GM18867 (cell line): Measurements from ENCODE around the gene HOXA2.

Source experiments
- ATAC-seq: cut with Tn5 transposase; IDR thresholded peaks from one replicate; pipeline ENCODE4 v1.9.1; 2021; ENCODE audit warnings: mild to moderate bottlenecking, moderate library complexity; ENCODE audit not compliant: unreplicated experiment

The HOXA2 gene

GRCh38 chr7:27100694-27101170 lies 1.8 kb downstream of the HOXA2 start:
- ATAC-seq = no peak

GRCh38 chr7:27099453-27100370 lies 2.8 kb downstream of the HOXA2 start:
- no peak for ATAC-seq

- no peak for ATAC-seq
Measured at GRCh38 chr7:27098578-27099451, 3.7 kb downstream of the HOXA2 start.

- ATAC-seq = no peak
Measured at GRCh38 chr7:27097686-27098577, 4.6 kb downstream of the HOXA2 start.

- ATAC-seq = no peak
Measured at GRCh38 chr7:27096768-27097514, 5.5 kb downstream of the HOXA2 start.

GRCh38 chr7:27095897-27096767 lies 6.4 kb downstream of the HOXA2 start, which contains the start of gene HOXA1:
Gene HOXA1 (minus strand): TSS chr7:27096000. CDS start chr7:27095912, 88 bp downstream.
- ATAC-seq = peak; percentile 89

GRCh38 chr7:27095050-27095896 lies 7.2 kb downstream of the HOXA2 start:
- ATAC-seq = peak; percentile 8

- no peak for ATAC-seq
Measured at GRCh38 chr7:27094304-27095049, 8.0 kb downstream of the HOXA2 start.

- ATAC-seq = no peak
Measured at GRCh38 chr7:27093184-27093895, 9.1 kb downstream of the HOXA2 start.

GRCh38 chr7:27092819-27093110 lies 9.7 kb downstream of the HOXA2 start:
- no peak for ATAC-seq

- ATAC-seq = no peak
Measured at GRCh38 chr7:27091941-27092818, 10.3 kb downstream of the HOXA2 start.

- ATAC-seq = no peak
Measured at GRCh38 chr7:27091105-27091504, 11.4 kb downstream of the HOXA2 start.

GRCh38 chr7:27088002-27088922 lies 14.2 kb downstream of the HOXA2 start:
- ATAC-seq = no peak

GRCh38 chr7:27083646-27084045 lies 18.8 kb downstream of the HOXA2 start:
- ATAC-seq = peak; percentile 94

GRCh38 chr7:27082171-27082570 lies 20.3 kb downstream of the HOXA2 start:
- ATAC-seq = no peak
